Sigmoid colon (tissue), 7 donors: ENCODE measurements around the gene SQOR. TPM values are rescaled to one million over a fixed set of nuclear protein-coding genes. Genes with fewer than 3 reads are reported as not detected.

ENCODE experiments used
- DNase-seq: peaks from one replicate; pipeline ENCODE4 v3.0.0-alpha.2; 2019
- H3K27ac ChIP-seq, 4 donors: fragments of 200-600 bp; sonication (generic); one replicate each; pipeline ENCODE4 v1.5.1; 2016 to 2019; ENCODE audit warnings: mild to moderate bottlenecking in 1 of 4
- H3K27me3 ChIP-seq, 3 donors: fragments of 200-600 bp; sonication (generic); one replicate each; pipeline ENCODE4 v1.5.1; 2019; ENCODE audit warnings: mild to moderate bottlenecking in 1 of 3
- H3K36me3 ChIP-seq, 4 donors: fragments of 200-600 bp; sonication (generic); one replicate each; pipeline ENCODE4 v1.5.1; 2016 to 2019
- H3K4me1 ChIP-seq, 4 donors: fragments of 200-600 bp; sonication (generic); one replicate each; pipeline ENCODE4 v1.5.1; 2017 to 2019
- H3K4me3 ChIP-seq, 4 donors: fragments of 200-600 bp; sonication (generic); one replicate each; pipeline ENCODE4 v1.5.1; 2017 to 2019; ENCODE audit warnings: mild to moderate bottlenecking in 2 of 4, moderate library complexity in 1 of 4
- H3K9me3 ChIP-seq, 4 donors: fragments of 200-600 bp in 3 of 4; sonication (generic) in 3 of 4; one replicate each; pipeline versions ENCODE4 v1.5.1 to v1.6.1; 2013 to 2019
- EP300 ChIP-seq, 4 donors: sonication (generic); formaldehyde crosslinking; IDR thresholded peaks; one replicate each; pipeline ENCODE4 v1.6.1; 2017; ENCODE audit warnings: antibody characterized with exemption in 4 of 4
- POLR2A ChIP-seq, 2 donors: fragments of 450-650 bp; IDR thresholded peaks; one replicate each; pipeline ENCODE4 v1.6.1; 2016; ENCODE audit warnings: antibody characterized with exemption in 2 of 2, mild to moderate bottlenecking in 2 of 2, moderate library complexity in 2 of 2
- POLR2AphosphoS5 ChIP-seq, 4 donors: sonication (generic); formaldehyde crosslinking; IDR thresholded peaks; one replicate each; pipeline ENCODE4 v1.6.1; 2017; ENCODE audit warnings: antibody characterized with exemption in 4 of 4
- WGBS, 2 donors: extraction: QIAGEN DNeasy Blood & Tissue Kit; methylation state at CpG; one replicate each; pipeline ENCODE4 v1.1.7; 2013; 5-methylcytosine and 5-hydroxymethylcytosine counted together
- intact Hi-C: fragments of 100-400 bp; cut with DNase I; formaldehyde crosslinking; loops from one replicate; pipeline ENCODE4 v1.15.1; 2023
- polyA plus RNA-seq, 3 donors: library from polyadenylated mRNA; stranded (reverse); fragments of 200-250 nt; gene quantifications; one replicate each; pipeline ENCODE4 v1.2.3, GENCODE V29; 2013
- total RNA-seq, 4 donors: library from RNA; depleted of rRNA; stranded (reverse); fragments of >200 nt; gene quantifications; one replicate each; pipeline ENCODE4 v1.1.0, GENCODE V29; 2016
- TF ChIP-seq, protein P1 (sequence below), 4 experiments: fragments of 450-650 bp in 3 of 4; fragments of 200-600 bp in 1 of 4; IDR thresholded peaks; one replicate each; pipeline ENCODE4 v1.5.1; 2016 to 2019; ENCODE audit warnings: antibody characterized with exemption in 4 of 4, mild to moderate bottlenecking in 3 of 4, moderate library complexity in 2 of 4
- donor health status: healthy with polysubstance abuse.
- donor health status: Bipolar disorder and iron deficiency.
- donor health status: healthy.

Gene SQOR
- total RNA-seq, result 10 to 100 TPM; 60.4 to 83.4 (median 67.7) TPM
- polyA plus RNA-seq, result 100 to 1,000 TPM; 275 to 415 (median 355) TPM

DNA sequence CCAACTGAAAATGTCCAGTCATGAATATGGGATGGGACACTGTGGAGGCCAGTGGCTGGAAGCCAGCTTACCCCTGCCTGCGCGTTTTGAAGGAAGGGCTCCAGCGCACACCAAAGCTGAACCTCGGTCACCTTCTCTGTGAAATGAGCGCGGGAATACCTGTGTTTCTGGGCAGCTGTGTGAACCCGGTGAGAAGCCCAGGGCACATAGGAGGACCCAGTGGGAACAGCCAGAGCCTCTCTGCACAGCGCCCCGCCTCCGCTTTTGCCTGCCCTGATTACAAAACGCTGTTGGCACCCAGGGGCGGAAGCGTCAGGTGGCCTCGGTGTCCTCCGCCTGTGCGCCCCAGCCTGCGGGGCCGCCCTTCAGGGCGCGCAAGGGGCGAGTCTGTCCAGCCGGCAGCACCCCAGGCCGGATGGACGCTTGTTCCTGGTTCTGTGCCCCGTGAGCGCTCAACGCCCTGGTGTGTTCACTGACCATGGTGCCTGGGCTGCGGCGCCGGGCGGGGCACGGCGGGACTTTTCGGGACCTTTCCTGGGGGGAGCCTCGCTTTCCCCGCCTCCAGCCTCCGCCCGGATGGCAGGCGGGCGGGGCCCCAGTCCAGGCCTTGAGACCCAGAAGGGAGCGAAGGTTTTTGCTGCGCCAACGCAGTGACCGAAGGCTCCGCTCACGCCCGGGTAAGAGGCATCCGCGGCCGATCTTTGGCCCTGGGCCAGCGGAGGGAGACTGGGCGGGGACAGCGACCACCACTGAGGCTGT is at the start of gene SQOR:
Gene SQOR, plus strand, starts transcription at position 598 of the 759 bp plus-strand sequence. CDS start 23,895 bp downstream, outside the sequence.
- 1 to 3% methylated on average over 53 of the region's 53 CpGs for WGBS, 2 donors
- intact Hi-C loops, result loop anchor here (2.0 kb wide), 2 partner anchors 48 to 434 kb away; partner anchors contain the start of gene BLOC1S6
- Histone ChIP-seq H3K4me1 (peaks cover 0 to 44% (median 32%) of the 10 kb centered on the region in 4 donors), H3K4me3 (peak within 1 kb of the TSS; percentile 55 to 82 (median 62)), H3K27ac (peak within 1 kb of the TSS; percentile 89 to 95 (median 94)), H3K9me3 (no peaks in the 10 kb centered on the region), H3K36me3 (no peaks in the 10 kb centered on the region), H3K27me3 (no peaks in the 10 kb centered on the region)
- peak; percentile 95 for DNase-seq
- TF ChIP-seq POLR2AphosphoS5 (IDR thresholded peaks at IDR 0.05) (peak; percentile 77 to 93 (median 90)), EP300 (IDR thresholded peaks at IDR 0.05) (no peak), POLR2A (IDR thresholded peaks at IDR 0.05) (peak in 1 of 2 donors; percentile 80)

DNA sequence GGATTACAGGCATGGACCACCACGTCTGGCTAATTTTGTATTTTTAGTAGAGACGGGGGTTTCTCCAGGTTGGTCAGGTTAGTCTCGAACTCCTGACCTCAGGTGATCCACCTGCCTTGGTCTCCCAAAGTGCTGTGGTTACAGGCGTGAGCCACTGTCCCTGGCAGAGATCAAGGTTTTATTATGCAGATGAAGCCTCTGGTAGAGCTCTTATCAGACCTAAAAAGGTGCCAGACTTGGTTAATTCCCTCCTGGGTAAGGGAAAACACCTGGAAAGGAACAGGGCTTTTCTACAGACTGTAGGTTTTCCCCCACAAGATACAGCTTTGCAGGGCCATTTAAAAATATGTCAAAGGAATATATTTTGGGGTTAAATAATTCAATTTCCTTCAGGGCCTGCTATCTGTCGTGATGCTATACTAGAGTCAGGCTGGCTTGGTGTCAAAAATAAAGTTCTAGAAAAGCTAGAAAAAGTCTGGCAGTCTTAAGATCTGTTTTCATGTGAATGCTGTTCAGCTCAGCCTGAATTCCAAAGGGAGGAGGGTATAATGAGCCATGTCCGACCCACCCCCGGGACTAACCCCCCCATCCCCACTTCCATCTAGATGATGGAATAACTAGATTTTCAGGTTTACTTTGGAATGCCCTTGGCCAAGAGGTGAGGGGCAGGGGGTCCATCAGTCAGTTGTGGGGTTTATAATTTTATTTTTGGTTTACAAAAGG is 49.6 kb upstream of the SQOR start:
- Histone ChIP-seq H3K27ac (no peak overlapping the region), H3K27me3 (no peaks in the 10 kb centered on the region), H3K36me3 (no peaks in the 10 kb centered on the region), H3K9me3 (no peaks in the 10 kb centered on the region), H3K4me3 (no peak overlapping the region), H3K4me1 (peaks cover 0 to 32% (median 29%) of the 10 kb centered on the region in 4 donors)
- no peak for DNase-seq
- intact Hi-C loops, result no loop called here
- WGBS, 2 donors, result 77 to 85% methylated on average over 7 of the region's 7 CpGs
- TF ChIP-seq, protein P1, sequence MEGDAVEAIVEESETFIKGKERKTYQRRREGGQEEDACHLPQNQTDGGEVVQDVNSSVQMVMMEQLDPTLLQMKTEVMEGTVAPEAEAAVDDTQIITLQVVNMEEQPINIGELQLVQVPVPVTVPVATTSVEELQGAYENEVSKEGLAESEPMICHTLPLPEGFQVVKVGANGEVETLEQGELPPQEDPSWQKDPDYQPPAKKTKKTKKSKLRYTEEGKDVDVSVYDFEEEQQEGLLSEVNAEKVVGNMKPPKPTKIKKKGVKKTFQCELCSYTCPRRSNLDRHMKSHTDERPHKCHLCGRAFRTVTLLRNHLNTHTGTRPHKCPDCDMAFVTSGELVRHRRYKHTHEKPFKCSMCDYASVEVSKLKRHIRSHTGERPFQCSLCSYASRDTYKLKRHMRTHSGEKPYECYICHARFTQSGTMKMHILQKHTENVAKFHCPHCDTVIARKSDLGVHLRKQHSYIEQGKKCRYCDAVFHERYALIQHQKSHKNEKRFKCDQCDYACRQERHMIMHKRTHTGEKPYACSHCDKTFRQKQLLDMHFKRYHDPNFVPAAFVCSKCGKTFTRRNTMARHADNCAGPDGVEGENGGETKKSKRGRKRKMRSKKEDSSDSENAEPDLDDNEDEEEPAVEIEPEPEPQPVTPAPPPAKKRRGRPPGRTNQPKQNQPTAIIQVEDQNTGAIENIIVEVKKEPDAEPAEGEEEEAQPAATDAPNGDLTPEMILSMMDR (IDR thresholded peaks at IDR 0.05), result no peak
- TF ChIP-seq POLR2AphosphoS5 (IDR thresholded peaks at IDR 0.05), result no peak
- TF ChIP-seq EP300 (IDR thresholded peaks at IDR 0.05), result no peak
- no peak for TF ChIP-seq POLR2A (IDR thresholded peaks at IDR 0.05)

- no peak for TF ChIP-seq POLR2AphosphoS5 (IDR thresholded peaks at IDR 0.05)
- TF ChIP-seq, protein P1 (IDR thresholded peaks at IDR 0.05), result no peak
- TF ChIP-seq EP300 (IDR thresholded peaks at IDR 0.05), result no peak
- WGBS, 2 donors, result 39 to 74% methylated on average over 3 of the region's 3 CpGs
- Histone ChIP-seq H3K4me1 (peaks cover 0 to 41% (median 32%) of the 10 kb centered on the region in 4 donors), H3K4me3 (peak overlapping the region in 3 of 4 donors; percentile 79 to 96 (median 93)), H3K36me3 (no peaks in the 10 kb centered on the region), H3K9me3 (no peaks in the 10 kb centered on the region), H3K27ac (peak overlapping the region; percentile 94 to 99 (median 99)), H3K27me3 (no peaks in the 10 kb centered on the region)
- intact Hi-C loops, result loop anchor here (2.0 kb wide), 1 partner anchor 49 kb away; the partner anchor contains the start of gene SQOR
- no peak for DNase-seq
Observed at GRCh38 chr15:45586125-45586524, 48.7 kb upstream of the SQOR start.

DNA sequence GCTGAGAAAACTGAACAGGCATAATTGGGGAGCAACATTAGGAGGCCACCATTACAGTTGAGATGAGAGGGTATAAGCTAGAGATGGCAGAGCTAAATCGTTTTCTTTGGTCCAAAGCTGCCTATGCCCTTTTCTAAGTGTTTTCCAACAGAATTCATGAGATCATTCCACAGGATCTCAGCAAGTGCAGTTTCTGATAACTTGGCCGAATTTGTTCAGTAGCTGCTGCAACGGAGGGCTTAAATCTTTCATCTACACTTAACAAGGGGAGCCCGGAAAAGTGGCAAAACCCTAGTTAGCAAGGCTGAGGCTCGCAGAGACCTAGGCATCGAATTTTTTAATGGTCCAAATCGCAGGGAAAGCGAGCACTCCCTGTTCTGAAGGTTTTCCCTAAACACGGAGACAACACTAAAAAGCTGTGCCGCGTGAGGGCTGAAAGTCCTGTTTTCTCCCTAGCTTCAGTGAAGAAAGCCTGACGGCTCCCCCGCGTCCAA is 48.2 kb upstream of the SQOR start:
- Histone ChIP-seq H3K36me3 (no peaks in the 10 kb centered on the region), H3K27ac (peak overlapping the region; percentile 94 to 99 (median 99)), H3K4me1 (peaks cover 0 to 44% (median 32%) of the 10 kb centered on the region in 4 donors), H3K4me3 (peak overlapping the region; percentile 79 to 96 (median 88)), H3K9me3 (no peaks in the 10 kb centered on the region), H3K27me3 (no peaks in the 10 kb centered on the region)
- 0 to 1% methylated on average over 14 of the region's 14 CpGs for WGBS, 2 donors
- no peak for DNase-seq
- no peak for TF ChIP-seq EP300 (IDR thresholded peaks at IDR 0.05)
- intact Hi-C loops, result loop anchor here (1.0 to 2.0 kb wide), 2 partner anchors 48 to 64 kb away; partner anchors contain the start of genes SLC30A4 and SQOR

- Histone ChIP-seq H3K27me3 (no peaks in the 10 kb centered on the region), H3K9me3 (no peaks in the 10 kb centered on the region), H3K4me1 (peaks cover 0 to 50% (median 33%) of the 10 kb centered on the region in 4 donors), H3K27ac (peak within 1 kb of the TSS; percentile 94 to 99 (median 99)), H3K4me3 (peak within 1 kb of the TSS; percentile 79 to 96 (median 88)), H3K36me3 (no peaks in the 10 kb centered on the region)
- intact Hi-C loops, result loop anchor here (1.0 to 2.0 kb wide), 2 partner anchors 48 to 65 kb away; partner anchors contain the start of genes SLC30A4 and SQOR
- TF ChIP-seq POLR2AphosphoS5 (IDR thresholded peaks at IDR 0.05) (peak in 3 of 4 donors; percentile 82 to 89 (median 85)), POLR2A (IDR thresholded peaks at IDR 0.05) (peak; percentile 63 to 66), EP300 (IDR thresholded peaks at IDR 0.05) (peak in 1 of 4 donors; percentile 32)
- TF ChIP-seq, protein P1 (IDR thresholded peaks at IDR 0.05), result no peak
- peak; percentile 95 for DNase-seq
- 1% methylated on average over 62 of the region's 62 CpGs for WGBS, 2 donors
Observed at GRCh38 chr15:45587095-45587862, 47.5 kb upstream of the SQOR start, which contains the start of gene BLOC1S6. Gene BLOC1S6 (plus strand): TSS chr15:45587379. CDS start chr15:45587444, 65 bp downstream.
